Stimulated activated CD8-positive, alpha-beta memory T cell treated with anti-CD3 and anti-CD28 coated beads, Interleukin-4, amount 100 ng/mL, for 1 hour (primary cell): ENCODE measurements around the gene WFDC2.
"Not testable (repeated sequence)": the region's sequence is repeated elsewhere in the genome, so short reads cannot be mapped to it uniquely, and the experiment has no call there.

ENCODE experiments used
- DNase-seq, 2 donors: peaks; one replicate each; pipeline ENCODE4 v3.0.0-alpha.2; 2020; ENCODE audit warnings: low read depth in 2 of 2, low spot score in 1 of 2

The WFDC2 gene

GRCh38 chr20:45450097-45450818 is 19.3 kb upstream of the WFDC2 start:
- DNase-seq: no peak

GRCh38 chr20:45452238-45452637 is 17.3 kb upstream of the WFDC2 start:
- no peak for DNase-seq

- no peak for DNase-seq
Measured at GRCh38 chr20:45452772-45453691, 16.5 kb upstream of the WFDC2 start.

DNA sequence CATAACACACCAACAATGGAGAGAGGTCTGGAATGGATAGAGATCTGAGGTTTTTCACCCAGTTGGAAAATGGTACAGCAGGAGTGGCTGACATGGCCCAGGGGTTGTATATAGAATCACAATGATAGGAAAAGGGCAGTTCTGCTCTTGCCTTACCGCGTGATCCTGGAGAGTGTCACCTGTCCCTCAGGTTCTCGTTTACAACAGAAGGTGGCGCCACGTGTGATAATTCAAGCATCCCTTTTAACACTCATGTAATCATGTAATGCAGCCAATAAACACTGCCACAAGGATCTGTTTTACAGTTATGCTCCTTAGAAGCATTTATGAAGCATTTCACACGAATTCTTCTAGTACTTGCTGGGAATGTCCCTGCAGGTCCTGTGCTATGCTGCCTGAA is 12.9 kb upstream of the WFDC2 start:
- no peak for DNase-seq

- no peak for DNase-seq
Measured at GRCh38 chr20:45459606-45460005, 9.9 kb upstream of the WFDC2 start.

- DNase-seq: no peak
Measured at GRCh38 chr20:45461225-45461624, 8.3 kb upstream of the WFDC2 start.

DNA sequence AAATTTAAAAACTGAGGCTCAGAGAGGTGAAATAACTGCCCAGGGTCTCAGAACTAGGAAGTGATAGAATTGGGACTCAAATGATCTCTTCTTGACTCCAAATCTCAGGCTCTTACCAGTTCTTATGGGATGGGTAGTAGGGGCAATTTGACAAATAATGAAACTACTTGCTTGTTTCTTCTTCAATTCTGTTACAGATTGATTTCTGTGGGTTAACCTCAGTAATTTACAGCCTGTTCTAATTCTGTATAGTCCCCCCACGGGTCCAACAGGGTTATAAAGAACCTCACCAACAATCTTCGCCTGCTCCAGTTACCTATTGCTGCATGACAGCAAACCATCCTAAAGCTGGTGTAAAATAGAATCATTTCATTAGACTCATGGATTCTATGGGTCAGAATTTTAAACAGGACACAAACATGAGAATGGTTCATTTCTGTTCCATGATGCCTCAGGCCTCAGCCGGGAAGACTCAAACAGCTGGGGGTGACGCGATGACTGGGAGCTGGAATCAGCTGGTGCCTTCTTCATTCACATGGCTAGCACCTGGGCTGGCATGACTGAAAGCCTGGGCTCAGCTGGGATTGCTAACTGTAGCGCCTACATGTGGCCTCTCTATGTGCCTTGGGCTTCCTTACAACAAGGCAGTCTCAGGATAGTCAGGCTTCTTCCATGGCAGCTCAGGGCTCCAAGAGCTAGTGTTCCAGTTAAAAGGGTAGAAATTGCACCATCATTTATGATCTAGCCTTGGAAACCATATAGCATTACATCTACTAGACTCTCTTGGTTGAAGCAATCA is 6.6 kb upstream of the WFDC2 start:
- no peak for DNase-seq

DNA sequence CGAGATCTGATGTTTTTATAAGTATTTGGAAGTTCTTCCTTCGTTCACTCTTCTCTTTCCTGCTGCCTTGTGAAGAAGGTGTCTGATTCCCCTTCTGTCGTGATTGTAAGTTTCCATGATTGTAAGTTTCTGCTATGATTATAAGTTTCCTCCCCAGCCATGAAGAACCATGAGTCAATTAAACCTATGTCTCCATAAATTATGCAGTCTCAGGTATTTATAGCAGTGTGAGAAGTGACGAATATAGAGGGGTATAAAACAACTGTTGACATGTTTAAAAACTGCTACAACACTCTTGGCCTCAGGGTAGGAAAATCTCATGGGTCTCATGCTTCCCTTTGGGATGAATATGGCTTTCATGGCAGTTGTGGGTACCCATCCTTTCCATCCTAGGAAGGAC is 5.8 kb upstream of the WFDC2 start:
- no peak for DNase-seq

- DNase-seq: no peak
Measured at GRCh38 chr20:45465491-45466266, 3.9 kb upstream of the WFDC2 start.

DNA sequence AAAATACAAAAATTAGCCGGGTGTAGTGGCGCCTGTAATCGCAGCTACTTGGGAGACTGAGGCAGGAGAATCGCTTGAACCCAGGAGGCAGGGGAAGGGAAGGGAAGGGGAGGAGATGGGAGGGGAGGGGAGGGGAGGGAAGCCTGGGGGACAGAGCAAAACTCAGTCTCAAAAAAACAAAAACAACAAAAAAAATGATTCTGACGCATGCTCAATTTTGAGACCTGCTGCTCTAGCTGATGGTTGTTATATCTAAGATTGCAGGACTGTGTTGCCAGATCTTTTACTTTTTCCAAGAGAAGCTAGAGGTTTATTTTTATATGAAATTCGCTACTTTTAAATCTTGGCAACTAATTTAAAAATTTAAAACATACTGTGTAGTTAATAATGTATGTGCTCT is 2.4 kb upstream of the WFDC2 start:
- DNase-seq: no peak

DNA sequence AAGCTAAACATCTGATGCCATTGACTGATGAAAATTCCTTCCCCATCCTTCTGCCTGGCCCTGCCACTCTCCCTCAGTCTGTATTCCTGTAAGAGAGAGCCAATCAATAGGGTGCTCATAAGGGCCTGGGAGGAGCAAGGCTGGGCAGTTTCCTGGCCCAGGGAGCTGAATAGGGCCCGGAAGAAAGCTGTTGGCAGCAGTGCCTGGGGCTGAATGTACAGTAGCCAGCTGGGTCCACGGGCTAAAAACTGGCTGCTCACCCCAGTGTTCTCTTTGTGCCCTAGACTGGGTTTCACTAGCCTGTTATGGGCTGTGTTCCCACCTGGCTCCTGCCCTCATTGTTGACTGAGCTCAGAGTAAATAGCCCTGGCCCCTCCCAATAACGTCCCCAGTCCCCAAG is 1.7 kb upstream of the WFDC2 start:
- no peak for DNase-seq

- no peak for DNase-seq
Measured at GRCh38 chr20:45470262-45470931, 844 bp downstream of the WFDC2 start.

- no peak for DNase-seq
Measured at GRCh38 chr20:45470937-45471336, 1.4 kb downstream of the WFDC2 start.

GRCh38 chr20:45472286-45472685 is 2.7 kb downstream of the WFDC2 start:
- DNase-seq: not testable (repeated sequence)

GRCh38 chr20:45477530-45478148 is 8.1 kb downstream of the WFDC2 start:
- DNase-seq: not testable (repeated sequence)

GRCh38 chr20:45479822-45480221 is 10.3 kb downstream of the WFDC2 start:
- no peak for DNase-seq

GRCh38 chr20:45484676-45485075 is 15.1 kb downstream of the WFDC2 start:
- no peak for DNase-seq

DNA sequence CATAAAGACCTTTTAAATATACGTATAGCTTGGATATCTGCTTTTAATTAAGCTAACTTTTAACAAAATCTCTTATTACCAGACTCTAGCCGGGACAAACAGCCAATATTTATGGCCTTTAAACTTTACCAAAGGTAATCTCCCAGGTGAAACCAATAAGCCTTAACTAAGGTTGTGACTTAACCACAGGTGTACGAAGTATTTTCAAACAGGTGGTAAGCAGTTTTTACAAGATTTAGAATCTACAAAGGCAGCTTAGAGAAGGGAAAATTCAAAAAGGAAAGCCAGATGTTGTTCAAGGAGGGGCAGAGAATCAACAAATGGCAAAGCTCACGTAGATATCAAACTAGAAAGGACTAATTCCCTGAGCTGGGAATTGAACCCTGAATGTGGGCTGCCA is 15.8 kb downstream of the WFDC2 start:
- no peak for DNase-seq

DNA sequence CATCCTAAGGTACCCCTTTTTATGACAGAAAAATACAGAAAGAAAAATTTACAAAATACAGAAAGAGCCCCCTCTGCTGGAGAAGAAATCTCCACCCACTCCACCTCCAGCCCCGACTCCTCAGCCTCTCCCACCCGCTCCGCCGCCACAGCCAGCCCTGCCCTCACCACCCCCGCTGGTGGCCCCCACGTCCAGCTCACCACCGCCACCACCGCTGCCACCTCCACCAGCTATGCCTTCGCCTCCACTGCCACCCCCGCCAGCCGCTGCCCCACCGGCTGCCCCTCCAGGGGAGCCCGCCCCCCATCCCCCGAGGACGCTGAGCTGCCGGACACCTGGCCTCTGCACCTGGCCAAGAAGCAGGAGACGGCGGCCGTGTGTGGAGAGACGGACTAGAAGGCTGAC is 17.7 kb downstream of the WFDC2 start:
- no peak for DNase-seq

- no peak for DNase-seq
Measured at GRCh38 chr20:45489083-45489531, 19.6 kb downstream of the WFDC2 start.
